HG03469 (cell line): Measurements from ENCODE around the gene KLHL17.
"Not testable (repeated sequence)": the region's sequence is repeated elsewhere in the genome, so short reads cannot be mapped to it uniquely, and the experiment has no call there.

Experiments
- ATAC-seq: cut with Tn5 transposase; IDR thresholded peaks from one replicate; pipeline ENCODE4 v1.9.1; 2021; ENCODE audit warnings: mild to moderate bottlenecking, moderate library complexity, moderate number of reproducible peaks; ENCODE audit not compliant: unreplicated experiment

Gene KLHL17

DNA sequence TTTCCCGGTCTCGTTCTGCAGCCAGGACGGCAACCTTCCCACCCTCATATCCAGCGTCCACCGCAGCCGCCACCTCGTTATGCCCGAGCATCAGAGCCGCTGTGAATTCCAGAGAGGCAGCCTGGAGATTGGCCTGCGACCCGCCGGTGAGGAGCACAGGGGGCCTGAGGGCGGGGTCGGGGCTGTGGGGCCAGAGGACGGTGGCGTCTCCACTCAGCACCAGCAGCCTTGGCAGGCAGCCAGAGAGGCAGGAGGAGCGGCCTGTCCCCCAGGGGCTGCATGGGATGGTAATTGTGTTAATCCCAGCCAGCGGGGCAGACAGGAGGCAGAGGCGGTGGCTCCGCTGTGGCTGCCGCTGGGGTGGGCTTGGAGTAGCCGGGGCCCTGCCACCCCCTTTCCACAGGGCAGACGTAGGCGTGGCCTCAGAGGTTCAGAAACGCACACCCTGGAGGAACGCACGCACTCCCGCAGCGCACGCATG, 24.6 kb upstream of the KLHL17 start:
- no peak for ATAC-seq

- no peak for ATAC-seq
These were observed 23.8 kb upstream of the KLHL17 start for GRCh38 chr1:936348-937264.

GRCh38 chr1:937521-937920, 22.9 kb upstream of the KLHL17 start:
- ATAC-seq = no peak

GRCh38 chr1:938088-938683, 22.2 kb upstream of the KLHL17 start:
- no peak for ATAC-seq

DNA sequence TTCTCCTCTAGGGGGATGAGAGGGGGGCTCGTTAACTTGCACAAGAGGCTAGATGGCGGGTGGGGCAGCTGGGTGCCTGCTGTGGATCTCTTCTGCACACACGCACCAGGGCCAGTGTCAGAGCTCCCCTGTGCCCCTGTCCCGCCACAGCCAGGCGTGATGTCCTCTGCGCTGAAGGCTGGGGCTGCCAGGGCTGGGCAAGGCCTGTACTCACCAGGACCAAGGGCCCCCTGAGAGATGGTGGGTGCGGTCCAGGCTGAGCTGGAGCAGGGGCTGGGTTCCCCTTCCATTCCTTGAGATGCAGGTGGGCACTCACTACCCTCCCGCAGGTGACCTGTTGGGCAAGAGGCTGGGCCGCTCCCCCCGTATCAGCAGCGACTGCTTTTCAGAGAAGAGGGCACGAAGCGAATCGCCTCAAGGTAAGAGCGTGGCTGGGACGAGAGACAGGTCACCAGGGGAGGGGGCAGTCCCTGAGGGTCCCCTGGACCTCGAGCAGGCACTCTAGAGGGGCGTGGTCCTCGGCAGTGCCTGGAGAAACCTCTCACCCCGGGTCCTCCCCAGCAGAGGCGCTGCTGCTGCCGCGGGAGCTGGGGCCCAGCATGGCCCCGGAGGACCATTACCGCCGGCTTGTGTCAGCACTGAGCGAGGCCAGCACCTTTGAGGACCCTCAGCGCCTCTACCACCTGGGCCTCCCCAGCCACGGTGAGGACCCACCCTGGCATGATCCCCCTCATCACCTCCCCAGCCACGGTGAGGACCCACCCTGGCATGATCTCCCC, 21.5 kb upstream of the KLHL17 start:
- no peak for ATAC-seq

DNA sequence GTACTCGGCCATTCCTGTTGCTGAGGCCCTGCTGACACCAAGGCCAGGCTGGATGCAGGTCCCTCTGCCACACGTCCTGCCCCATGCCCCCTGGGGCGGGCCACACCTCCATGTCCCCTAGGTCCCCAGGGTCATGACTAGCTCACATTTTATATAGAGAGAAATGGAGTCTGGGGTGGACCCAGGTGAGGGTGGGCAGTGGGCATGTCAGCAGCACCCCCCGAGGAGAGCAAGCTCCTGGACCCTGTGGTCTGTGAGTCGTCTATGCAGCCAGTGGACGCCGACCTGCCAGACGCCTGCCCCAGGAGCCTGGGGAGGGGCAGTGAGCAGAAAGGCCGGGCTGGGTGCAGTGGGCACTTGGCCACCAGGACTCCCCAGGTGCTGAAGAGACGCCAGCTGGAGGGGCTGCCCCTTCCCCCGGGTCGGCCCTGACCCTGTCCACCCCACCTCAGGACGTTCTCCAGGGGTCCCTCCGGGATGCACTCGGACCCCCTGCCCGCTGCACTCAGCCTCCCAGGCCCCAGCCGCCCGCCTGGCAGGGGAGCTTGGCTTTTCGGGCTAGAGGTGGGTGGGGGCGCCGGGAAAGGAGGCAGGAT, 20.8 kb upstream of the KLHL17 start:
- no peak for ATAC-seq

GRCh38 chr1:940107-941014, 20.0 kb upstream of the KLHL17 start:
- ATAC-seq = no peak

GRCh38 chr1:941015-941587, 19.3 kb upstream of the KLHL17 start:
- no peak for ATAC-seq

DNA sequence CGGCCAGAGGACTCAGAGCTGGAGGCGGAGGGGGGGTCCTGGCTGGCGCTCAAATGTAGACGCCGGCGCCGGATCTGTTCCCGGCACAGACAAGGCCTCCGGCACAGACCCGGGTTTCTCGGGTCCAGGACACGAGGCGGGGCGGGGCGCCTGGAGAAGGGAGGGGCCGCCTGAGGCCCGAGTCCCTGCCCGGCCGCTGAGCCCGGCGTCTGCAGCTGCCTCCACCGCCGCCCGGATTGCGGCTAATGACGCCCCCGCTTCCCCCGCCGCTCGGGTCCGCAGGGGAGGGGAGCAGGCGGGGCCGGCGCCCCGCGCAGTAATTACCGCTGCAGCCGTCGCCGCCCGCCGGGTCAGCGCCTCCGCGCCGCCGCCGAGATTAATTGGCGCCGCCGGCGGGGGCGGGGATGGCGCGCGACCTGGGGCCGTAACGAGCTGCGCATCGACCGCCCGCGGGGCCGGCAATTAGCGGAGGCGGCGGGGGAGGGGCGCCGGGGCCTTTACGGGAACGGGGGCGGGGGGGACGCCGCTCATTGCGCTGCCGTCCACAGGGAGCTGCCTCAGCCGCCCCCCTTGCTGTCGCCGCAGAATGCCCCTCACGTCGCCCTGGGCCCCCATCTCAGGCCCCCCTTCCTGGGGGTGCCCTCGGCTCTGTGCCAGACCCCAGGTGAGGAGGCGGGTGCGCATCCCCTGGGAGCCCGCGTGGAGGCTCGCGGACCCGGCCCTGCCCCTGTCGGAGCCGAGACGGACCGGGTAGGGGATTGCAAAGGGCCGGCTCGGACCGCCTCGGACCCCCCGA, 18.6 kb upstream of the KLHL17 start:
- ATAC-seq = no peak

DNA sequence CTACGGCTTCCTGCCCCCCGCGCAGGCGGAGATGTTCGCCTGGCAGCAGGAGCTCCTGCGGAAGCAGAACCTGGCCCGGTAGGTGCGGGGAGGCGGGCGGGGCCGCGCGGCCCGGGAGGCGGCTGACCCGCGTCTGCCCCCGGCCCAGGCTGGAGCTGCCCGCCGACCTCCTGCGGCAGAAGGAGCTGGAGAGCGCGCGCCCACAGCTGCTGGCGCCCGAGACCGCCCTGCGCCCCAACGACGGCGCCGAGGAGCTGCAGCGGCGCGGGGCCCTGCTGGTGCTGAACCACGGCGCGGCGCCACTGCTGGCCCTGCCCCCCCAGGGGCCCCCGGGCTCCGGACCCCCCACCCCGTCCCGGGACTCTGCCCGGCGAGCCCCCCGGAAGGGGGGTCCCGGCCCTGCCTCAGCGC, 18.0 kb upstream of the KLHL17 start:
- no peak for ATAC-seq

GRCh38 chr1:942864-943533, 17.4 kb upstream of the KLHL17 start:
- no peak for ATAC-seq

DNA sequence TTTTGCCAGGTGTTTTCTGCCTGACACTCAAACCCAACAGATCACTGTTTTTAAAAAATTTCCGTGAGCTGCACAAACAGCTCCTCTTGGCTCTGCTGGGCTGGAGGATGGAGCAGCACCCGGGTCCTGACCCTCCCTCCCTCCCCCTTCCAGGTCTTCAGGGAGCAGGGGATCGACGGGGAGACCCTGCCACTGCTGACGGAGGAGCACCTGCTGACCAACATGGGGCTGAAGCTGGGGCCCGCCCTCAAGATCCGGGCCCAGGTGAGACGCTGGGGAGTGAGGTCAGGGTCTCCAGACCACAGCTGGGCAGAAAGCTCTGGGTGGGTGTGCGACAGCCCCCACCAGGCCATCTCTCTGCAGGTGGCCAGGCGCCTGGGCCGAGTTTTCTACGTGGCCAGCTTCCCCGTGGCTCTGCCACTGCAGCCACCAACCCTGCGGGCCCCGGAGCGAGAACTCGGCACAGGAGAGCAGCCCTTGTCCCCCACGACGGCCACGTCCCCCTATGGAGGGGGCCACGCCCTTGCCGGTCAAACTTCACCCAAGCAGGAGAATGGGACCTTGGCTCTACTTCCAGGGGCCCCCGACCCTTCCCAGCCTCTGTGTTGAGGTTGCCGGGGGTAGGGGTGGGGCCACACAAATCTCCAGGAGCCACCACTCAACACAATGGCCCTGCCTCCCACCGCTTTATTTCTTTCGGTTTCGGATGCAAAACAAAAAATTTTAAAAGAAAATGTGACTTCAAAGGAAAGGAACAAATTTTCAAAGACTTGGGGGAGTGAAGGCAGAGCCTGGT, 16.6 kb upstream of the KLHL17 start:
- no peak for ATAC-seq

- ATAC-seq = no peak
These were observed 15.8 kb upstream of the KLHL17 start for GRCh38 chr1:944341-945325.

DNA sequence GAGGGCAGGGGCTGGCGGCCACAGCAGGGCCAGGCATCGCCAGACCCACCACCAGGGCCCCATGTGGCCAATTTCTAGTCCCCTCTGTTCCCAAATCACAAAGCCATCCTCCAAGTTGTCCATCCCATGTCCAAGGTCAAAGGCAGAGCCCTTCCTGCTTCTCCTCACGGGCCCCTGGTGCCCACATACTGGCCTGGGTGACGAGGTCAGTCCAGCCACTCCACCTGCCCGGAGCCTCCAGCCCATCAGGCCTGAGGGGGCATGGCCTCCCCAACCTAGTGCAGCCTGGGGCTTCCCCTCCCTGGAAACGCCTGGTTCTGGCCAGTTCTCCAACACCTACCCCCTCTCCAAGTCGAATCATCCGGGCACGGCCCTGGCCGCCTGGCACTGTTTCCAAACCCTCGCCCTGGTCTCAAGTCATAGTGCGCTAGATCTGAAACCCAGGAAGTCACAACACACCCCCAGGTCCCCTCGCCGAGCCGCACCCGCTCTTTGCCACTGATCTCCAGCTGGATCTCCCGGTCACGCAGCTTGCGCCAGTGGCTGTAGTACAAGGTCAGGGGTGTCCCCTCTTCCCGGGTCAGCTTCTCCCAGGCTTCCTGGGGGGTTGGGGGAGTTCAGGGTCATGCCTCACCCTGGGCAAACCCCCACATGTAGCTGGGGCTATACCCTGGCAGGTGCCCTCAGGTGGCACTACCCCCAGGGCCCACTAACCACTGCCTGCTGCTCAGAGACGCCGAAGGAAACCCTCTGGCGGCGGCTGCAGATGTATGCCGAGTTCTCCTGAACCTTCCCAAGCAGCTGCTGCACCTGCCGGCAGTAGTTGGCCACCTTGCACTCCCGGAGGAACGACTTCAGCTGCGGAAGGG, 14.5 kb upstream of the KLHL17 start:
- ATAC-seq = no peak

- not testable (repeated sequence) for ATAC-seq
These were observed 13.6 kb upstream of the KLHL17 start for GRCh38 chr1:946811-947210.
